Fibroblast of upper back skin (primary cell): ENCODE measurements around the gene KRAS.

Source experiments
- DNase-seq: peaks from one replicate; pipeline ENCODE4 v3.0.0-alpha.2; 2013

The KRAS gene

GRCh38 chr12:25194722-25195055, 56.0 kb downstream of the KRAS start:
- DNase-seq, result no peak

GRCh38 chr12:25194214-25194613, 56.5 kb downstream of the KRAS start:
- DNase-seq, result peak; percentile 51

GRCh38 chr12:25190793-25191192, 59.9 kb downstream of the KRAS start:
- DNase-seq, result no peak

DNA sequence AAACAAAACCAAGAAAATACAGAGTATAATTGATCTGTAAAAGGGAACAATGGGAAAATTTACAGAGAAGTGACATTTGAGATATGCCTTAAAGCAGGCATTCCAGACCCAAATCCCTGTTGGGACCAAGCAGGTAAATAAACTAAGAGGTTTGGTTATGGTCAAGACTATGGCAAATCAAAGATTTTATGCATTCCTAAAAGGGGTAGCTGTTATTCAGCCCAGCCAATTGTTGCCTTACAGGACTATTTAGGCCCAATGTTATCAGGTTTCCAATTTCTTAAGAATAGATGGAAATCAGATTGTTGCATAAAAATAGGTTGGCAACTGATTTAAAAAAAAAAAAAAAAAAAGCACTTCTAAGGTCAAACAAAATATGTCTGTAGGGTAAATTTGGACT, 61.1 kb downstream of the KRAS start:
- no peak for DNase-seq

DNA sequence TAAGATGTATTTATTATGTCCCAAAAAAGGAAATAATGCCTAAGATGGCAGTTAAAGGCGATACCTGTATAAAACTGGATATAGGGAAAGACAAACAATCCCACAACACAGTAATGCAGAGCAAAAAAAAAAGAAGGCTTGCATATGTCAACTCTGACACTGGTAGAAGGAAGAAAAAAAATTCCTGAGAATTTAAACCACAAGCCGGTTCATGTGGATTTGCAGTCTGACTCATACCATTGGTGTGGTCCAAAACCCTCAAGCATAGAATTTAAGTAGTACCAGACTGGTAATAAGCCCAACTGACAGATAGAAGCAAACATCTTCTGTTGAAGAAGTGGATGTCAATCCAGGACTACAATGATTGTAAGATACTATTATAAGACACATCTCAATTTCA, 62.9 kb downstream of the KRAS start:
- peak; percentile 96 for DNase-seq

- peak; percentile 51 for DNase-seq
Observed at GRCh38 chr12:25186788-25187402, 63.8 kb downstream of the KRAS start.

- no peak for DNase-seq
Observed at GRCh38 chr12:25186038-25186787, 64.5 kb downstream of the KRAS start.

DNA sequence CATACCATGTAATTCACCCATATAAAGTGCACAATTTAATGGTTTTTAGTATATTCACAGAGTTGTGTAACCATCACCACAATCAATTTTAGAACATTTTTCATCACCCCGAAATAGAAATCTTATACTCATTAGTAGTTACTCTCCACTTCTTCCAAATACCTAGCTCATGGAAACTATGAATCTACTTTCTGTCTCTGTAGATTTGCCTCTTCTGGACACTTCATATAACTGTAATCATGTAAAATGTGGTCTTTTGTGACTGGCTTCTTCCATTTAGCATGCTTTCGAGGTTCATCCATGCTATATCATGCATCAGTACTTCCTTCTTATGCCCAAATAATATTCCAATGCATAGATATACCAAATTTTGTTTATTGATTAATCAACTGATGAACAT, 66.6 kb downstream of the KRAS start:
- no peak for DNase-seq

GRCh38 chr12:25182765-25183164, 68.0 kb downstream of the KRAS start:
- DNase-seq, result no peak

DNA sequence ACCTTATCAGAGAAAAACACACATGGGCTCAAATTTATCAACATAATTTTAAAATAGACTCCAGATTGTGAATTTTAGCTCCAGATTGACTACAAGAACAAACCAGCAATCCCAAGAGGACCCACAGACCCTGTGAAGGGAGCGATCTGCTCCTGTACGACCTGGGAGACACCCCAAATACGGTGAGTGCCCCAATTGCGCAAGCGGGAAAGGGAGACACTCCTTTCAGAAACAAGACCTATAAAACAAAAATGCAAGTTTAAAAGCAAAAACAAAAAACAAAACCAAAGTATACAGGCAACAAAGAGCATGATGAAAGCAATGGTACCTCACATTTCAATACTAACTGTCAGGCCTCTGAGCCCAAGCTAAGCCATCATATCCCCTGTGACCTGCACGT, 87.9 kb downstream of the KRAS start:
- no peak for DNase-seq

DNA sequence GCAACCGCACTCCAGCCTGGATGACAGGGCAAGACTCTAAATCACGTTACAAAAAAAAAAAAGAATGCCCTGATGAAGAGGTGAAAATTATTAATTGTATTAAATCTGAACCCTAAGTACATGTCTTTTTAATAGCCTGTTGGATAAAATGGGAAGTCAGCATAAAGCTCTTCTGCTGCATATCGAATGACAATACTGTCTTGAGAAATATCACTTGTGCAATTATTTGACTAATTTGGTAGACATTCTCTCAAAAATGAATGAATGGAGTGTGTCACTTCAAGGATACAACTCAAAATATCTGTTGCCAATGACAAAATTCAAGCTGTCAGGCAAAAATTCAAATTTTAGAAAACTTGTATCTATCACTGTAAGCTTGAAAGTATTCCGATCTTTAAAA, 94.7 kb downstream of the KRAS start:
- no peak for DNase-seq

GRCh38 chr12:25155022-25155576, 95.6 kb downstream of the KRAS start:
- peak; percentile 41 for DNase-seq
